Endothelial cell of umbilical vein (primary cell): ENCODE results near the gene CSNK1E. TPM values are rescaled to one million over a fixed set of nuclear protein-coding genes. Genes with fewer than 3 reads are reported as not detected.
A peak's percentile ranks its signal among the peaks of the same experiment; 100 is the strongest.

Experiments used
- BruUV-seq: library from RNA; stranded (reverse); fragments of 400-500 nt; replicated peaks from 2 replicates; lab custom pipeline; 2021; lab: Mats Ljungman, UMichigan
- CTCF ChIA-PET: fragments of 300-600, 350-600 bp; sonication (Branson Sonifier 250); formaldehyde crosslinking; loops from one replicate; lab custom pipeline; 2021; ENCODE audit warnings: antibody characterized with exemption, inconsistent platforms; lab: Charles Lee
- POLR2A ChIA-PET: fragments of 300-600, 350-600 bp; sonication (Branson Sonifier 250); formaldehyde crosslinking; loops from one replicate; lab custom pipeline; 2021; ENCODE audit warnings: antibody characterized with exemption, inconsistent platforms; lab: Charles Lee
- DNase-seq: peaks from one replicate; pipeline ENCODE4 v3.0.0-alpha.2; 2011; ENCODE audit warnings: low read depth, low spot score
- FAIRE-seq: peaks from 2 replicates; lab custom pipeline; 2011; peaks lifted over from hg19 to GRCh38; lab: Jason Lieb, UNC
- H2AFZ ChIP-seq: 2 replicates; pipeline ENCODE4 v1.6.0; 2012; ENCODE audit warnings: low read depth, low read length, control low read depth, inconsistent platforms
- H3K27ac ChIP-seq: 2 replicates; pipeline ENCODE4 v1.5.1; 2011; ENCODE audit warnings: low read depth, mild to moderate bottlenecking, control low read depth, low read length, moderate library complexity; ENCODE audit not compliant: insufficient read depth
- H3K27me3 ChIP-seq, 2 experiments: 2 replicates each; pipeline versions ENCODE4 v1.6.0 to v1.6.1; 2011; ENCODE audit warnings: low read length in 2 of 2, mixed read lengths in 1 of 2; ENCODE audit not compliant: control insufficient read depth in 2 of 2, insufficient read depth in 2 of 2
- H3K36me3 ChIP-seq, 2 experiments: 2 replicates in 1 of 2; 3 replicates in 1 of 2; pipeline ENCODE4 v1.5.1; 2011; ENCODE audit warnings: low read length in 2 of 2, mild to moderate bottlenecking in 1 of 2, moderate library complexity in 1 of 2; ENCODE audit not compliant: control insufficient read depth in 2 of 2, insufficient read depth in 2 of 2; ENCODE audit errors: extremely low read depth in 1 of 2
- H3K4me1 ChIP-seq: 3 replicates; pipeline ENCODE4 v1.5.1; 2011; ENCODE audit warnings: mild to moderate bottlenecking, low read length; ENCODE audit not compliant: control insufficient read depth, insufficient read depth; ENCODE audit errors: extremely low read depth
- H3K4me2 ChIP-seq: 2 replicates; pipeline ENCODE4 v1.6.1; 2011; ENCODE audit warnings: low read length, control low read depth, mixed read lengths; ENCODE audit not compliant: insufficient read depth
- H3K4me3 ChIP-seq, 3 experiments: fragments of 200-600 bp in 1 of 3; sonication (generic), shearing (Covaris generic) in 1 of 3; replicated peaks in 1 of 3; 2 replicates each; pipeline ENCODE4 v1.5.1; 2011 to 2016; ENCODE audit warnings: control low read depth in 3 of 3, low read length in 3 of 3, mild to moderate bottlenecking in 2 of 3, inconsistent platforms in 1 of 3, low read depth in 1 of 3, moderate library complexity in 1 of 3; ENCODE audit not compliant: insufficient read depth in 1 of 3
- H3K79me2 ChIP-seq: 2 replicates; pipeline ENCODE4 v1.6.0; 2012; ENCODE audit warnings: low read length, inconsistent platforms; ENCODE audit not compliant: control insufficient read depth, insufficient read depth
- H3K9ac ChIP-seq: replicated peaks from 2 replicates; pipeline ENCODE3; 2011; ENCODE audit warnings: low read length, control low read depth; ENCODE audit not compliant: insufficient read depth; ENCODE audit errors: extremely low read depth
- H3K9me1 ChIP-seq: replicated peaks from 3 replicates; pipeline ENCODE4 v1.6.0; 2011; ENCODE audit warnings: mild to moderate bottlenecking, low read length; ENCODE audit not compliant: control insufficient read depth, insufficient read depth; ENCODE audit errors: extremely low read depth
- H3K9me3 ChIP-seq: replicated peaks from 2 replicates; pipeline ENCODE4 v1.5.1; 2012; ENCODE audit warnings: low read length, inconsistent platforms; ENCODE audit not compliant: control insufficient read depth, insufficient read depth
- H4K20me1 ChIP-seq: replicated peaks from 2 replicates; pipeline ENCODE3; 2011; ENCODE audit warnings: mild to moderate bottlenecking, low read length; ENCODE audit not compliant: control insufficient read depth, insufficient read depth; ENCODE audit errors: extremely low read depth
- EZH2 ChIP-seq: IDR thresholded peaks from 2 replicates; pipeline ENCODE4 v1.6.1; 2012; ENCODE audit warnings: borderline replicate concordance, low read depth, mild to moderate bottlenecking, moderate library complexity, low read length, inconsistent platforms; ENCODE audit not compliant: severe bottlenecking
- FOS ChIP-seq: IDR thresholded peaks from 2 replicates; pipeline ENCODE4 v1.6.1; 2011; ENCODE audit warnings: mild to moderate bottlenecking, low read length, moderate library complexity, borderline replicate concordance; ENCODE audit not compliant: insufficient read depth
- GATA2 ChIP-seq: IDR thresholded peaks from 2 replicates; pipeline ENCODE4 v1.7.0; 2011; ENCODE audit warnings: low read depth, mild to moderate bottlenecking, moderate library complexity, mixed read lengths, low read length; ENCODE audit not compliant: insufficient read length, insufficient read depth
- JUN ChIP-seq: IDR thresholded peaks from 2 replicates; pipeline ENCODE4 v1.6.1; 2011; ENCODE audit warnings: borderline replicate concordance, low read depth; ENCODE audit not compliant: insufficient read length, insufficient read depth
- MYC ChIP-seq: IDR thresholded peaks from one replicate; pipeline ENCODE4 v1.6.1; 2011; ENCODE audit warnings: mild to moderate bottlenecking, low read depth, low read length
- POLR2A ChIP-seq: IDR thresholded peaks from 2 replicates; pipeline ENCODE4 v1.6.1; 2012; ENCODE audit warnings: low read depth, mild to moderate bottlenecking, control low read depth, low read length
- POLR2AphosphoS5 ChIP-seq: IDR thresholded peaks from 2 replicates; pipeline ENCODE4 v1.6.1; 2012; ENCODE audit warnings: low read depth, mild to moderate bottlenecking, control low read depth, low read length, moderate library complexity; ENCODE audit not compliant: insufficient read depth
- dilution Hi-C: fragments of 300-500 bp; cut with MboI; formaldehyde crosslinking; loops from one replicate; pipeline ENCODE4 v1.15.0; 2019; ENCODE audit warnings: low sequenced_read_pairs; ENCODE audit not compliant: extremely low pct_ligation_motif_present
- intact Hi-C: fragments of 100-400 bp; cut with micrococcal nuclease; formaldehyde crosslinking; loops from one replicate; pipeline ENCODE4 v1.10.0; 2022
- polyA plus RNA-seq, 4 experiments: library from polyadenylated mRNA; depleted of rRNA in 3 of 4; stranded (reverse) in 3 of 4; unstranded in 1 of 4; fragments of >200 nt; gene quantifications; 2 replicates each; pipeline versions ENCODE4 v1.2.1 to v1.2.3, GENCODE V29; 2011 to 2012; ENCODE audit warnings: missing spikeins in 1 of 4
- total RNA-seq: library from RNA; stranded (reverse); gene quantifications from 2 replicates; pipeline ENCODE4 v1.2.3, GENCODE V29; 2021
- TF ChIP-seq, protein P1 (sequence below): IDR thresholded peaks from 2 replicates; pipeline ENCODE4 v1.6.1; 2011; ENCODE audit not compliant: insufficient read depth, insufficient read length
- TF ChIP-seq, protein P2 (sequence below), 2 donors: IDR thresholded peaks; 1 replicate in 1 of 2; 2 replicates in 1 of 2; pipeline ENCODE4 v1.5.1; 2011; ENCODE audit warnings: low read length in 2 of 2, mild to moderate bottlenecking in 2 of 2, moderate library complexity in 2 of 2, control low read depth in 1 of 2, inconsistent platforms in 1 of 2, low read depth in 1 of 2; ENCODE audit not compliant: insufficient read depth in 1 of 2; ENCODE audit errors: extremely low read depth in 1 of 2

CSNK1E gene
- total and polyA plus RNA-seq, 2 donors (not counting 3 experiments of a cell fraction or from before 2014, with no cell fraction given), result 259 to 262 TPM

DNA sequence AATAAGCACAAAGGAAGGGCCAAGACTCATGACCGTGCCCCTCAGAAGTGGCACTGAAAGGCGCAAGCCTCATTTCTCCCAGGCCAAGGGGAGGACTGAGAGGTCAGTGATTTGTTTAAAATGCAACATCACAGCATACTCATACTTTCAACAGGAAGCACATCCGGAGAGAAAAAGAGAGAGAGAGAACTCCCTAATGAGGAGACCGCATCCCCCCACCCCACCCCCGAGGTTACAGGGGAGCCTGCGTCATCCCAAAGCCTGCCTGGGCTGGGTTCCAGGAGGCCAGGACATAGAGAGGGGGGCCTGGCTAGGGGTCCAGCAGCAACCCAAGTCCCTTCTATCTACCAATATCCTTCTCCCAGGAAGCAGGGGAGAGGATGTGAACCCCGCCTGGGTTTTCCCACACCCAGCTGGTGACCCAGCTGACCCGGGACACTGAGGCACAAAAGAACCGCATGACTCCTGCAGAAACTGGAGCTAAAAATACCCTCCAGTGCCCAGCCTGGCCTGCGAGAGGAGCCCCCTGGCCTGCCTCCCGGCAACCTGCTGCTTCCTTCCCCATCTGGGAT, 3.8 kb downstream of the CSNK1E start:
- peaks cover 8 to 36% of the 10 kb centered on the region in 2 experiments for H3K36me3 ChIP-seq
- H3K4me2 ChIP-seq, result peak overlapping the region; percentile 93
- no peak overlapping the region for H2AFZ ChIP-seq
- H3K27me3 ChIP-seq, result no peaks in the 10 kb centered on the region
- DNase-seq, result peak; percentile 53
- no peak overlapping the region for H3K9ac ChIP-seq
- no peaks in the 10 kb centered on the region for H3K9me3 ChIP-seq
- CTCF ChIA-PET, result interaction anchor here (0.5 to 3.0 kb wide), 4 partner anchors 8 to 261 kb away, joined by 3 to 10 read pairs (median 7); no protein-coding TSS in a partner anchor
- POLR2A ChIA-PET, result no interaction called here
- dilution Hi-C loops (no loop called here), intact Hi-C loops (loop anchor here (5.0 kb wide), 1 partner anchor 41 kb away; the partner anchor contains the start of gene TMEM184B)
- H4K20me1 ChIP-seq, result peaks cover 5% of the 10 kb centered on the region
- no peak overlapping the region for H3K4me3 ChIP-seq
- H3K79me2 ChIP-seq, result peaks cover 85% of the 10 kb centered on the region
- FAIRE-seq, result peak; percentile 86
- H3K27ac ChIP-seq, result peak overlapping the region; percentile 61
- no peaks in the 10 kb centered on the region for H3K9me1 ChIP-seq
- H3K4me1 ChIP-seq, result peaks cover 47% of the 10 kb centered on the region
- peak; percentile 44 for TF ChIP-seq FOS
- TF ChIP-seq GATA2, result no peak
- TF ChIP-seq POLR2AphosphoS5, result peak; percentile 63
- BruUV-seq, result no TSS peak

DNA sequence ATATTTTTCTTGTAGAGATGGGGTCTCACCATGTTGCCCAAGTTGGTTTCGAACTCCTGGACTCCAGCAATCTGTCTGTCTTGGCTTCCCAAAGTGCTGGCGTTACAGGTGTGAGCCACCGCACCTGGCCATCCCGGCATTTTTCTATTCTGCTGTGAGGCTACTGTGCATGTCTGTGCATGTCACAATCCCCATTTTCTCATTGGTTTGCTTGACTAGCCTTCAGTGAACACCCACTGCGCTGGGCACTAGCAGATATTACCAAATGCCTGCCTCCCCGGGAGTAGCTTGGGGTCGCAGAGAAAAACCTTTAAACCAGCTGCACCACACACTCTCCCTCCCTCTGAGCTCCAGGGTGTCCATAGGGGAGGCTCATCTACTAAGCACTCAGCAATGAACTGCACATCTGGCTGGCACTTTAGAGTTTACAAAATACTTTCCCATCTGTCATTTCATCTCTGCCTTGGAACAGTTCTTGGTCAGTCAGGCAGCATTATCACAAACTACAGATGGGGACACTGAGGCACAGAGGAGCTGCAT, 4.9 kb downstream of the CSNK1E start:
- Histone ChIP-seq H3K36me3 (peaks cover 8 to 39% of the 10 kb centered on the region in 2 experiments), H3K4me3 (no peak overlapping the region), H3K79me2 (peaks cover 97% of the 10 kb centered on the region), H2AFZ (no peak overlapping the region), H3K4me2 (no peak overlapping the region), H4K20me1 (peaks cover 5% of the 10 kb centered on the region), H3K9me3 (no peaks in the 10 kb centered on the region), H3K27me3 (no peaks in the 10 kb centered on the region), H3K27ac (peak overlapping the region; percentile 61), H3K4me1 (peaks cover 37% of the 10 kb centered on the region), H3K9me1 (no peaks in the 10 kb centered on the region), H3K9ac (no peak overlapping the region)
- intact Hi-C loops, result loop anchor here (5.0 kb wide), 1 partner anchor 40 kb away; the partner anchor contains the start of gene TMEM184B
- CTCF ChIA-PET, result interaction anchor here (1.3 kb wide), 1 partner anchor 11 kb away, joined by 3 read pairs; no protein-coding TSS in a partner anchor
- no peak for FAIRE-seq
- POLR2A ChIA-PET, result no interaction called here
- no TSS peak for BruUV-seq
- TF ChIP-seq GATA2 (no peak), JUN (no peak), POLR2A (no peak), POLR2AphosphoS5 (no peak), FOS (no peak), MYC (no peak), EZH2 (no peak)
- TF ChIP-seq, protein P1, sequence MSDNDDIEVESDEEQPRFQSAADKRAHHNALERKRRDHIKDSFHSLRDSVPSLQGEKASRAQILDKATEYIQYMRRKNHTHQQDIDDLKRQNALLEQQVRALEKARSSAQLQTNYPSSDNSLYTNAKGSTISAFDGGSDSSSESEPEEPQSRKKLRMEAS, result no peak
- TF ChIP-seq, protein P2, sequence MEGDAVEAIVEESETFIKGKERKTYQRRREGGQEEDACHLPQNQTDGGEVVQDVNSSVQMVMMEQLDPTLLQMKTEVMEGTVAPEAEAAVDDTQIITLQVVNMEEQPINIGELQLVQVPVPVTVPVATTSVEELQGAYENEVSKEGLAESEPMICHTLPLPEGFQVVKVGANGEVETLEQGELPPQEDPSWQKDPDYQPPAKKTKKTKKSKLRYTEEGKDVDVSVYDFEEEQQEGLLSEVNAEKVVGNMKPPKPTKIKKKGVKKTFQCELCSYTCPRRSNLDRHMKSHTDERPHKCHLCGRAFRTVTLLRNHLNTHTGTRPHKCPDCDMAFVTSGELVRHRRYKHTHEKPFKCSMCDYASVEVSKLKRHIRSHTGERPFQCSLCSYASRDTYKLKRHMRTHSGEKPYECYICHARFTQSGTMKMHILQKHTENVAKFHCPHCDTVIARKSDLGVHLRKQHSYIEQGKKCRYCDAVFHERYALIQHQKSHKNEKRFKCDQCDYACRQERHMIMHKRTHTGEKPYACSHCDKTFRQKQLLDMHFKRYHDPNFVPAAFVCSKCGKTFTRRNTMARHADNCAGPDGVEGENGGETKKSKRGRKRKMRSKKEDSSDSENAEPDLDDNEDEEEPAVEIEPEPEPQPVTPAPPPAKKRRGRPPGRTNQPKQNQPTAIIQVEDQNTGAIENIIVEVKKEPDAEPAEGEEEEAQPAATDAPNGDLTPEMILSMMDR (IDR thresholded peaks at IDR 0.05; ENCODE audit: extremely low read depth in 1 of 2, insufficient read depth in 1 of 2, low read depth in 1 of 2, low read length in 2 of 2), result no peak
- dilution Hi-C loops, result no loop called here
- no peak for DNase-seq
